Lower leg skin (tissue), 4 donors: ENCODE data around the gene NAV2. TPM values are rescaled to one million over a fixed set of nuclear protein-coding genes. Genes with fewer than 3 reads are reported as not detected.

Experiments used
- DNase-seq, 2 donors: peaks; one replicate each; pipeline ENCODE4 v3.0.0-alpha.2; 2019; ENCODE audit warnings: low spot score in 2 of 2
- H3K4me3 ChIP-seq: fragments of 200-600 bp; sonication (generic); 2 replicates; pipeline ENCODE4 v1.5.1; 2017; ENCODE audit warnings: mild to moderate bottlenecking, low read depth; ENCODE audit not compliant: poor library complexity, severe bottlenecking
- POLR2A ChIP-seq, 2 donors: fragments of 450-650 bp; IDR thresholded peaks; one replicate each; pipeline ENCODE4 v1.6.1; 2016 to 2017; ENCODE audit warnings: antibody characterized with exemption in 2 of 2, mild to moderate bottlenecking in 1 of 2, moderate library complexity in 1 of 2
- WGBS, 2 donors: methylation state at CpG; one replicate each; pipeline ENCODE4 v1.1.5; 2018; 5-methylcytosine and 5-hydroxymethylcytosine counted together
- intact Hi-C: fragments of 100-400 bp; cut with DNase I; formaldehyde crosslinking; loops from one replicate; pipeline ENCODE4 v1.15.0; 2023; ENCODE audit warnings: low total_unique reads
- total RNA-seq, 4 donors: library from RNA; depleted of rRNA; stranded (reverse); fragments of >200 nt; gene quantifications; one replicate each; pipeline ENCODE4 v1.1.0, GENCODE V29; 2016
- TF ChIP-seq, protein P1 (sequence below), 3 donors: fragments of 450-650 bp; IDR thresholded peaks; one replicate each; pipeline ENCODE4 v1.5.1; 2016; ENCODE audit warnings: antibody characterized with exemption in 3 of 3, mild to moderate bottlenecking in 3 of 3, moderate library complexity in 2 of 3

The NAV2 gene
- total RNA-seq, 4 donors from 2014 or later = 5.8 to 30.7 (median 21.0) TPM

DNA sequence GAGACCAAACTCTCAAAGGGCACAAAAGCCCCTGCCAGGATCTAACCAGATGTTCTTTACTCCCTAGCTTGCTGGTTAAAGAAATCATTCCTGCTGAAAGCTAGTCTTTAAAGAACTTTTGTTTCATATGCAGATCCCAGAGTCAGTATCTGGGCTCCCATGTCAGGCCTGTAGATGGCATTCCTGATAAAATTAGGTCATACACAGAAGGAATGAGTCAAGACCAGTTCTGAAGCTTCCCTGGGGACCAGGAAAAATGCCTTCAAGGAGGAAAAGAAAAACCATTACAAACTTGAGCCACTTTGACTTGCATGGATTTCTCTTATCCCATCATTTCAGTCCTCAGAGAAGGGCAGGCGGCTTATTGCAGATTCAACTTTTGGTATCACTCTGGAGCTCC is 441.7 kb downstream of the NAV2 start:
- 92 to 93% methylated on average over 1 of the region's 1 CpG for WGBS, 2 donors

DNA sequence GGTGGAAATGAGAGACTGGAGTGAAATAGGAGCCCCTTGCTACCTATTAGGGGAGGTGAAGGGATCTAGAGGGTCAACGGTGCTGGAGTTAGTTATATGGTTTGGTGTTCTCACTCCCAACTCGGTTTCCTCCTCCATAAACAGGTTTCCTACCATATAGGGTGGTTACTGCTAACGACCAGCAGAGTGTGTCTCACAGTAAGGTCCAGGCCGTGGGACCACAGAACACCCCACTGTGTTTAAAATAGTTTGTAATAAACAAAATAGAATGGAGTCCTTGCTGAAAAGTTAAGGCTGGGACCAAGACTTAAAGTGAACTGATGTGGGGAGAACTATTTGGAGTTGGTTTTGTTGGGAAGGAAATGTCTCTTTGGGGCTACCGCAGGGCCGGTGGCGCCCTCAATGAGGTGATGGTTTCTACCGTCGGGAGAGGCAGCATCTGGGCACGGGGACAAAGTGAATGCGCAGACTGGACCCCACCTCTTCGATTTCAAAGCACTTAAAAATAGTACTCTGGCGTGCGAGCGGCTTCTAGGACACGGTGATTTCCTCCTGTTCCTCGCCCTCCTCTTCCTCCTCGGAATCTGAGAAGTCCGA is 443.1 kb downstream of the NAV2 start:
- 23 to 37% methylated on average over 19 of the region's 19 CpGs for WGBS, 2 donors
- no peak for DNase-seq
- intact Hi-C loops = no loop called here
- no peak overlapping the region for H3K4me3 ChIP-seq
- TF ChIP-seq, protein P1, sequence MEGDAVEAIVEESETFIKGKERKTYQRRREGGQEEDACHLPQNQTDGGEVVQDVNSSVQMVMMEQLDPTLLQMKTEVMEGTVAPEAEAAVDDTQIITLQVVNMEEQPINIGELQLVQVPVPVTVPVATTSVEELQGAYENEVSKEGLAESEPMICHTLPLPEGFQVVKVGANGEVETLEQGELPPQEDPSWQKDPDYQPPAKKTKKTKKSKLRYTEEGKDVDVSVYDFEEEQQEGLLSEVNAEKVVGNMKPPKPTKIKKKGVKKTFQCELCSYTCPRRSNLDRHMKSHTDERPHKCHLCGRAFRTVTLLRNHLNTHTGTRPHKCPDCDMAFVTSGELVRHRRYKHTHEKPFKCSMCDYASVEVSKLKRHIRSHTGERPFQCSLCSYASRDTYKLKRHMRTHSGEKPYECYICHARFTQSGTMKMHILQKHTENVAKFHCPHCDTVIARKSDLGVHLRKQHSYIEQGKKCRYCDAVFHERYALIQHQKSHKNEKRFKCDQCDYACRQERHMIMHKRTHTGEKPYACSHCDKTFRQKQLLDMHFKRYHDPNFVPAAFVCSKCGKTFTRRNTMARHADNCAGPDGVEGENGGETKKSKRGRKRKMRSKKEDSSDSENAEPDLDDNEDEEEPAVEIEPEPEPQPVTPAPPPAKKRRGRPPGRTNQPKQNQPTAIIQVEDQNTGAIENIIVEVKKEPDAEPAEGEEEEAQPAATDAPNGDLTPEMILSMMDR (IDR thresholded peaks at IDR 0.05) = no peak
- TF ChIP-seq POLR2A (IDR thresholded peaks at IDR 0.05) = no peak

More for the DNA sequence above, 441.7 kb downstream of the NAV2 start:
- TF ChIP-seq POLR2A (IDR thresholded peaks at IDR 0.05) = no peak
- TF ChIP-seq, protein P1 (IDR thresholded peaks at IDR 0.05) = no peak
- H3K4me3 ChIP-seq = no peak overlapping the region
- intact Hi-C loops = no loop called here
- no peak for DNase-seq

DNA sequence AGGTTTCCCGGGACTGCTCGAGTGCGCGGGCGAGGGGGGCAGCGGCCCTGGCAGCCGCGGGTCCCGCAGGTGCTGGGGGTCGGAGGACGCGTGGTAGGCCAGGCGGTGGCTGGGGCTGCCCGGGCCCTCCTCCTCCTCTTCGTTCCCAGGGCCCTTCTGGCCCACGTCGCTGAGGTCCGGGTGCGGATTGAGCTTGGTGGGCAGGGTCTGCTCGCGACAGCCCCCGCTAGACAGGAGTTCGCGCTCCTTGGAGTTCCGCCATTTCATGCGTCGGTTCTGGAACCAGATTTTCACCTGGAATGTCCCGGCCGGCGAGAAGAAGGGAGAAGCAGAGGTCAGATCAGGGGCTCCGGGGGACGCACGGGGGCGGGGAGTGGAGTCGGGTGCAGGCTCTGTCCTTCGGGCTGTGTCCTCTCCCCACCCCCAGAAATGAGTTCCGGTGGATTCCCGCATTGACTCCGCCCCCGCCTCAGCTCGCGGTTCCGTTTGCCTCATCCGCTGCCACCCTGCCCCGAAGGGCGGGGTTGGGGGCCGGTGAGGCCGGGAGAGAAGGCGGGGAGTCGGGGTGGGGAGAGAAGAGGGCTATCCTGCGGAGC is 443.7 kb downstream of the NAV2 start:
- no peak overlapping the region for H3K4me3 ChIP-seq
- TF ChIP-seq POLR2A (IDR thresholded peaks at IDR 0.05) = no peak
- TF ChIP-seq, protein P1 (IDR thresholded peaks at IDR 0.05) = no peak
- intact Hi-C loops = no loop called here
- WGBS, 2 donors = 3 to 7% methylated on average over 31 to 32 of the region's 51 CpGs
- no peak for DNase-seq

DNA sequence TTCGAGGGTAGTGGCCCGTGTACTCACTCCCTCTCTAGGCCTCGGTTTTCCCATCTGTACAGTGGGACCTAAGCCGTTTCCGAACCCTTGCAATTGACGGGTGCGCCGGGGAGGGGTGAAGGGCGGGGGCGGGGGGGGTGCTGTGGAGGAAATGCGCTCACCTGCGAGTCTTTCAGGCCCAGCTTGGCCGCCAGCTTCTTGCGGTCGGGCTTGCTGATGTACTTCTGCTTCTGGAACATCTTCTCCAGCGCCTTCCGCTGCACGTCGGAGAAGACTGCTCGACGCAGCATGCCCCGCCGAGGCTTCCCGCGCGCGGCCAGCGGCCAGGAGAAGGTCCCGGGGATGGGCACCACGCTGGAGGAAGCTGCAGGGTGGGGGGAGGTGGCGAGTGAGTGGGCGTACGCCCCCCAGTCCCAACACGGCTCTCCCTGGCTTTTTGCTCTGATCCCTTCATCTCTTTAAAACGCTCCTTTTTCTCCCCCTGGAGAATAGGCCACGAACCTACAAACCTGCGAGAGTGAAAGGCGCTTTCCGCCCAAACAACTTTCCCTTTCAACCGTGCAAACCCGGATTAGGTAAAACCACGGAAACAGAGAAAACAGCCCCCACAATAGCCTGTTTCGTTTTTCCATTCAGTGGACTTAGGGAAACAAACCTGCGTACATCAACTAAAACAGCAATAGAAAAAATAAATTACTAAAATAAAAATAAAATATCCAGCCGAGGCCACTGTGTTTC is 444.4 kb downstream of the NAV2 start:
- DNase-seq = no peak
- WGBS, 2 donors = 3 to 4% methylated on average over 35 to 38 of the region's 45 CpGs
- intact Hi-C loops = no loop called here
- H3K4me3 ChIP-seq = no peak overlapping the region
- no peak for TF ChIP-seq POLR2A (IDR thresholded peaks at IDR 0.05)
- TF ChIP-seq, protein P1 (IDR thresholded peaks at IDR 0.05) = no peak

DNA sequence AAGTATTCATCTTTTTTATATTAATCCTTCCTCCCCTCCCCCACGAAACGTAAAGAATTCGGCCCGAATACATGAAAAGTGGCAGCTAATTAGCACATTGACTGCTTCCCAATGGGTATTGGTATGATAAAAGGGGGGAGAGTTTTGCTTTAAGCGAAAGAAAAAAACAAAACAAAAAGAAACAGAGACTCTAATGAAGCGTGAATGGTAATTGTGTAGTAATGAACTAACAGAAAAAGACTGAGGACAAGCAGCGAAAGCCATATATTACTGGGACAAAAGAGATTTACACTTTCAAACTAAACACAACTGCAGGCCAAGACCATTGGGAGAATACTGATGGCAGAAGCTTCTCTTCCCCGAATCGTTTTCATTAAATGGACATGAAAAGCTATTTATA is 445.1 kb downstream of the NAV2 start:
- no peak for DNase-seq
- 13 to 16% methylated on average over 9 of the region's 9 CpGs for WGBS, 2 donors
- TF ChIP-seq, protein P1 (IDR thresholded peaks at IDR 0.05) = no peak
- no peak for TF ChIP-seq POLR2A (IDR thresholded peaks at IDR 0.05)
- intact Hi-C loops = no loop called here
- no peak overlapping the region for H3K4me3 ChIP-seq
